ENCODE results near the gene ANTXR1.

ANTXR1 gene

DNA sequence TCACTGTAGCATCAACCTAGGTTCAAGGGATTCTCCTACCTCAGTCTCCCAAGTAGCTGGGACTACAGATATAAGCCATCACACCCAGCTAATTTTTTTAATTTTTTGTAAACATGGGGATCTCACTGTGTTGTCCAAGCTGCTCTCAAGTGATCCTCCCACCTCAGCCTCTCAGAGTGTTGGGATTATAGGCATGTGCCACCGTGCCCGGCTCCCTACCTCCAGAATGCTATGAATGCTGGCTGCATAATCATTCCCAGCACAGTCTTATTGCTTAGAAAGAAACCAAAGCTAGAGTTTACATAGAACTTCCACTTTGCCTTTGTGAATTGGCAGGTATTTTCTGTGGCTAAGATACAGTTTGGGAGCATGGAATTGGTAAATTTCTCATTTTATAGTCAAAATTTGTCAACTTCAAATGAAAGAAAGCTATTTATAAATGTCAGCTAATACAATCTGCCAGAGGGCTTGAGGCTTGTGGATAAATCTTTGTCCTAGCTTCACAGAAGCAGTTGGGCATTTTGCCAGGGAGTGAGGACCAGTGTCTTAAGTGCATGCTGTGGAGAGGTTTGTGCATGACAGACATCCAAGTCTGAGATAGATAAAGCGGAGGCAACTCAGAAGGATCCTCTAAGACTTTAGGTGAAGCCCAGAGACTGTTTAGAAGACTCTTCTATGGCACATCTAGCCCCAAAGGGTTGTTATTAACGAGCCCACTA is 175.4 kb downstream of the ANTXR1 start:
- DNase-seq: no peak

DNA sequence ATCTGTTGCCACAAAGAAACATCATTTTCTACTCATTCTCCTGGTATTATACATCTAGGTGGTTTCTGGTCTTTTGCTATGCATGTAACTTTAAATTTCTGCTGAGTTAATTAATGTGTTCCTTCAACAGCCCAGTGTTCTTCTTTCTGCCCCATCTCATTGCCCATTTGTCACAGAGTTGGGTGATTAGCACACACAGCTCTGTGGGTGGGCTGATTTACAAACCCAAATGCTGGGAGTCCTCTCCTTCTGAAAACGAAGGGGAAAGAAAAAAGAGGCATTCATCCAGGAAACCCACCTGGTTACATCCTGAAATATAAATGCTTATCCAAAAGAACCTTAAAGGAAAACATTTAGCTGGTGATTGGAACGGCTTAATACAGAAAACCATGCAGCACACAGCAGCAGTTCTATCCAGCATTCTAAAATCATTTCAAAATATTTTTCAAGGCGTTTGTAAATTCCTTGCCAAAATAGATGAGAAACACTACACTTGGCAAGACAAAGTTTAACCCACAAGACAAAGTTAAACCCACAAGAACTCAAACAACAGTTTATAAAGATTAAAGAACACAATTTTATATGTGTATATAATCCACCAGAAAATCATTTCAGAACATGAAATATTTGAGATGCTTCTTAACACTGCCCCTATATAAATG is 177.9 kb downstream of the ANTXR1 start:
- no peak for DNase-seq

DNA sequence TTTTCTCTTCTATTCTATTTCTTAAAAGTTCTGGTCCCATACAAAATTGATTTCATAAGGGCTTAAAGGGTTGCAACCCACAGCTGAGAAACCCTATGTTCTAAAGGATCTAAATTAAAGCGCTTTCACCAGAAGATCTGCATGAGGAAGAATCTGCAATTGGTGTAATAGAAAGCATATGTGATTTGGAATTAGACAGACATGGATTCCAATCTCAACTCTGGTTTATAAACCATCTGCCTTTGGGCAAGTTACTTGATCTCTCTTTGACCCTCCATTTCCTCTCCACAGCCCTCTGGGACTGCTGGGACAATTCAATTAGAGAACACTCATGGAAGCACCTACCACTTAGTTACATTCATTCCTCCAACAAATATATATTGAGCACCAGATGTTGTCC is 178.7 kb downstream of the ANTXR1 start:
- DNase-seq: no peak

DNA sequence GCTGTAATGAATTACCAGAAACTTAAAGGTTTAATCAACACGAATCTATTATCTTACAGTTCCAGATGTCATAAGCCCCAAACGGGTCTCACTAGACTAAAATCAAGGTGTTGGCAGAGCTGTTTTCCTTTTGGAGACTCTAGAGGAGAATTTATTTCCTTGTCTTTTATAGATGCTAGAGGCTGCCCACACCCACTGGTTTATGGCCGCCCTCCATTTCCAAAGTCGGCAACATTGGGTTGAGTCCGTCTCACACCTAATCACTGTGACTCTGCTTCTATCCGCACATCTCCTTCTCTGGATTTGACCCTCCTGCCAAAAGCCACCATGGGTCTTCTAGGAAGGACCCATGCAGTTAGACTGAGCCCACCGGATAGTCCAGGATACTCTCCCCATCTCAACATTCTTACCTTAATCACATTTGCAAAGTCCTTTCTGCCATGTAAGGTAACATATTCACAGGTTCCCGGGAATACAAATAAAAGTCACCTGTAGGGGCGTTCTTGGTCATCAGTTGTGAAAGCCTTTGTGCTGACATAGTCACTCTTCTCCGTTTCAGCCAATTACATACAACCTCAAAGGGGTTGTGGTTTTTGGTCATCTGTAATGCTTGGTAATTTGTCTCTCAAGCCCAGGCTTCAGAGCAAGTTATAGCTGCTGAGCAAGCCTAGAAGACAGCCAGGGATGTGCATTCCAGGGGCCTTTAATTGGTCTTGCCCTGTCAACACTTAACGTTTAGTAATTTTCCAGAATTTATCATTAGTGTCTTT is 179.4 kb downstream of the ANTXR1 start:
- DNase-seq: no peak

DNA sequence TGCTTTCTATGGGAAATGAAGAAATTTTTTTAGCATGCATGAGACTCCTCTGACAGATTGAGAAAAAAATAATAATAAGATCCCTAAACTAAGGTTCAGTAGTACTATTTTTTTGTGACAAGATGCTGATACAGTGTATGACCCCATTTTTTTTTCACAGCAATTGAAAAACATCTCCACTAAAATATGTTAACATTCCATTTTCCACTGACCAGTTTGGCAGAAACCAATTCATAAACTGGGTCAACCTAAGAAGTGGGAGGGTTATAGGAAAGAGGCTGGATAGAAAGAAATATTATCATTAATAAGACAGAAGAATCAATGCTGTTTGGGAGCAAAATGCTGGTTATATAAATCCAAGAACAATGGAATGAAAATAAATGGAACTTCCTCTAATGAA is 182.7 kb downstream of the ANTXR1 start:
- no peak for DNase-seq

DNA sequence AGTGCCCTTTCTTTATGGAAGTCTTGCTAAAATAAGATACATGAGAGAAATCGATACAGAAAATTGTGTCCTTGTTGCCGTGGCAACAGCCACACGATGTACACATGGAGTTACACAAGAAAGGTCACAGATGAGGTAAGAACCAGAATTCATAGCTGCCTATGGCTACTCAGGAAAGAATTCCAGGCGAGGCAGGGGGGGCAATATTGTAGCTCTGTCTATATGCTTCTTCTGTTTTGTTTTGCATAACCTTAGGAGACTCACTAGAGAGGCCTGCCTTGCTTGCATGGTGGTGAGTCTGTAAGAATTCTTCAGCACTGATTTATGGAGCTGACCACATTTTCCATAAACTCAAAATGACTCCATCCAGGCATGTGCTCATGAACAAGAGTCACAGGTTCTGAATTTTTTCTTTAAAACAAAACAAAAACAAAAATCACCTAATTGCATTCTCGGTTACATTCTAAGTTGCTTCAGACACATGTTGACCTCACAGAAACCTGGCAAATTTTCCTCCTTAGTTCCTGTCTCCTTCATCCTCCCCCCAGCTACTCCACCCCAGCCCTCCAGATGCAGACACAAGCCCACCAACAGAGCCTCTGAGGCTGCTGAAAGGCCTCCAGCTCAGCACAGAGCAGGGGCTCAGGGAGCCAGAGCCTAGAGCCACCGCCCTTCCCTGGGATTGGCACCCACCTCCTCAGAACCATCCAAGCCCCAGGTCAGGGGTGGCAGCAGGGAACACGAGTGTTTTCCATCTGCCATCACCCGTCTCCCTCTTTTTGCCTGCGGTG is 183.5 kb downstream of the ANTXR1 start:
- no peak for DNase-seq

DNA sequence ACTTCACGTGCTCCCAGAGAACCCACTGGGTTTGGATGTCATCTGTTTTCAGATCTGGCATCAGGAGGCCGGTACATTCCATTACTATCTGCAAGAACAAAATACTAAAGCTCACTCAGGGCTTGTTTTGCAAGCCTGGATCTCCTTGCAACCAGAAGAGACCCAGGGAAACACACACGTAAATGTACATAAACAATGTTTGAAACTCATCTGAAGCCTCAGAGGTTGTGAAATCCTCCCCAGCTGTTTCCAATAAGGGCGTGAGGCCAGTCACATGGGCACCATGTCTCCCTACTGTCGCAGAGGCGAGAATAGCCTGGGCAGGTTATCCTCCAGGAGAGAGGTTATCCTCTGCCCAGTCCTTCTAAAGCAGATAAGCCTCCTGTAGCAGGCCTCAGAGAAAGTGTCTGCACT is 187.1 kb downstream of the ANTXR1 start:
- no peak for DNase-seq

DNA sequence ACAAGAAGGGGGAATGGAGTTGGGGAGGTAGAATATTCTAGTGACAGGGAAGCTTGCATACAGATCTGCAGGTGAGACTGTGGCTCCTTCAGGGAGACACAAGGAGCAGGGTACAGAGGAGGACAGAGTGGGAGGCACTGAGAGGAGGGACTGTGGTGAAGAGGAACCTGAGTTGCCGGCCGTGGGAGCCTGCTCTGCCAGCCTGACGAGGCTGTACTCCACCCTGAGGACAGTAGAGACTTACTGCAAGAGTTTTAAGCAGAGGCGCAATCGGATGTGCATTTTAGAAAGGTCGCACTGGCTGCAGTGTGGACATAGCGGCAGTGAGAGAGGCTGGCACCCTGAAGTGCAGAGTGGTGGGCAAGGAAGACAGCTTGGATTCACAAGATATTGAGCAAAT is 188.3 kb downstream of the ANTXR1 start:
- no peak for DNase-seq

DNA sequence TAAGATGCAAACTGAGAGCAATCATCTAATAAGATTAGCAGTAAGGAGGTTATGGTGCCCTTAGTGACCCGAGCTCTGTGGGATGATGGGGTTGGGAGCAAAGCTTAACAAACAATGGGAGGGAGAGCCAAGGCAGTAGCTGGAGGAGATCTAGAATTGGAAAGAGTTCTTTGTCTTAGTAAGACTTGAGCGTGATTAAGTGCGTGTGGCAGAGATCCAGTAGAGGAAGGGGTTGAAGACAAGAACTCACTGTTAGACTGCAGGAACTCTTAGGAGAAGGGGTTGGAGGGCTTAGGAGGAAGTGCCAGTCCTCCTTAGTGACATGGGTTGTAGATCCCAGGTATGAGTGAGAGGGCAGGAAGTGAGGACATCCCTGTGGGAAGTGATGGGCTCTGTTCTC is 189.3 kb downstream of the ANTXR1 start:
- DNase-seq: no peak

DNA sequence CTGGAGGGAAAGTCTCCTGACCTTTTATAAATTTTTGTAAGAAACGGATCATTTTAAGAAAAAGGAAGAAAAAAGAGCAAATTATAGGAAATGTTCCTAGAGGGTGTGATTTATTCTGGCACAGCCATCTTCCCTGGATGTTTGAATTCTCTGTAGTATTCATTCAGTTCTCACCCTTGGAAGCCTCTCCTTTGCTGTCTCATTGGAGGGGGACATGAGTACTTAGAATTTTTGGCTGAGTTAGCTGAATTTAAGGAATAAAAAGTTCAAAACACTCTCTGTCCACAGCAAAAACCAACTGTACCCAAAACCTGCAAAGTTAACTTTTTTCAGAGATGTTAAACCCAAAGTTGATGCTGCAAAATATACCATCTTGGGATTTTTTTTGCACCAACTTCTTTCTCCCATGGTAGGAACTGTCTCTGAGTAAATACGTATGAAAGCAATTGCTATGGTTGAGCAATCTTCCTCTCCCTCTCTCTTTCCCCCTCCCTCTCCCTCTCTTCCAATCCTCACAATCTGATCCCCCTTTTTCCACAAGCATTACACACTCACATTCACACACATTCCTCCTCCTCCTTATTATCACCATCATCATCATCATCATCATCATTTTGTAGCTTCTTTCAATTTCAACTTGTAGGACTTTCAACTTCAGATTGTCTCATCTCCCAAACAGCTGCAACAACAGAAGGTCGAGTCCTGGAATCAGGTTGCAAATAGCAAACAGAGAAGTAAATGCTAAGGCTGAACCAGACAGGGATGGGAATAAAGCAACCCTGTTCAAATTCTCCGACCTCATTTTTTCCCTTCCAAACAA is 190.4 kb downstream of the ANTXR1 start:
- DNase-seq: no peak

DNA sequence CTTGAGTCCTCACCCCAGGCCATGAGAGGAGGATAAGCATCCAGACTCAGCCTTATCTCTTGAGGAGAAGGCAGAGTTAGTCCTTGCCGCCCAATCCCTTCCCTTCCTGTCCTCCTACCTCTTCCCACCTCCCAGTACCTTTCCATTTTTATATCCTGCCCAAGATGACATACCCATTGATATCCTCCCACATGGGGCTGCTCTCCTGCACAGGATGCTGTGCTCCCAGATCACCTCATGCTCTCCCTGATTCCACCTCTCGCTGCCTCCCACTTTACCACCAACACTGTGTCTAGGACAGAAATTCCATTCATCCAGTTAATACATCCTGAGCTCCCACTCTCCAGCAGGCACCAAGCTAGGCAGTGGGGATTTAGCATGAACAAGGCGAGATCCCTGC is 191.7 kb downstream of the ANTXR1 start:
- no peak for DNase-seq

DNA sequence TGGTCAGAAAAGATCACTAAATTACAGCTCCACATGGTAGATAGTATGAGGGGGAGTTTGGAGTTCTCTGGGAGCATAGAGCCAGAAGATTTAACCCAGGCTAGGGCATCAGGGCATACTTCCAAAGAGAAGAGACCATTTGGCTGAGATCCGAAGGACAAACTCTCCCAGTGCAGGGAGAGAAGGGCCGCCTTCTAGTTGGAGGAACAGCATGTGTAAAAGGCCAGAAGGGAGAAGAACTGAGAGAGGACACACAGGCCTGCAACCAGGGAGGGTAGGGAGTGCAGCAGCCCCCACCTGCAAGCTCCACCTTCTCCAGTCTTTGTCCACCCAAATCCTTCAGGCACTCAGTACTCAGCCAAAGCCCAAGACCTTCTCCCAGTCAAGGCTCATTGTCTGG is 192.1 kb downstream of the ANTXR1 start:
- no peak for DNase-seq

DNA sequence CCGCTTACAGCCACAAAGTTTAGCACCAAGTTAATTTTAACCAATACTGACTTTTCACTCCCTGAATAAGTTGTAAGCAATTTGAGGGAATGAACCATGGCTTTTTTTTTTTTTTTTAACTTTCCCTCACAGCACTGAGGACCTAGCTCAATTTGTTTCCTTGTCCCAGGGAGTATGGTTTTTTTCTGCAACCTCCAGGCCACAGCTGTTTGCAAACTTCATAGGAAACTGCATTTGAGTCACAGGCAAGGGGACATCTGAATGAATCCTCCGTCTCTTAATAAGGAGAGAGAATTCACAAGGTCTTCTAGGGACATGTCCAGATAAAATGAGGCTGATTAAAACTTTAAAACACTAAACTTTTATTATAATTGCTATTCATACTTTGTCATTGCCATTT is 192.5 kb downstream of the ANTXR1 start:
- DNase-seq: no peak

DNA sequence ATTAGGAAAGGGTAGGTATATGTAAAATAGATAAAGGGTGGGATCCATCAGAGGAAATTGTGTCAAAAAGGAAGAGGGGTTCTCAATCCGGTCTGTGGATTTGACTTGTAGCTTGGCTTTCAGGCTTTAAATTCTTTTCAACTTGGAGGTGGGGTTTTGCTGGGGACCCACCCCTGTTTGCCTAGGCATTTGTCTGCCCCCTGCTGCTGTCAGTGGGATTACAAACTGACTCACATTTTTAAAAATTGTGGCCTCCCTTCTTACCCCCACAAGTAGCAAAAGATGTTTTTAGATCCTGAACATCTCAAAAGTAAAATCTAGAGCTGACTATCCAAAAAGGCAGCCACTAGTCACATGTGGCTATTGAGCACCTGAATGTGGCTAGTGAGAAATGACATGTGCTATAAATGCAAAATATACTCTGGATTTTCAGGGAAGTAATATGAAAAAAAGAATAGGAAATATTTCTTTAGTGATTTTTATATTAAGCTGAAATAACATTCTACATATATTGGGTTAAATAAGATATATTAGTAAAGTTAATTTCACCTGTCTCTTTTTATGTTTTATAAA is 195.1 kb downstream of the ANTXR1 start:
- no peak for DNase-seq

DNA sequence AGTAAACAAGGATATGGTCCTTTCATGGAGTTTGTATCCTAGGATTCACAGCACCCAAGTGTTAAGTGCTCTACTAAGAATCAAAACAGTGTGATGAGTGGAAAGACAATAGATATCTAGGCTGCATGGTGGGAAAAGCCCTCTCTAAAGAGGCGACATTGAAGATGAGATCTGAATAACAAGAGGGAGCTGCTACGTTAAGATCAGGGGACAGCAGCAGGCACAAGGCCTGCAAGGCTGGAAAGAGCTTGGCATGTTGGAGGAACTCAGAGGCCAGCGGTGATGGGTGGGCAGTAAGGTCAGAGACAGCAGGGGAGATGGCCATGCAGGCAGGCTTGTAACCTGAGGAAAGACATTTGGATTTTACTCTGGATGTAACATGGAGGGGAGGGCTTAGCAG is 196.5 kb downstream of the ANTXR1 start:
- DNase-seq: no peak

DNA sequence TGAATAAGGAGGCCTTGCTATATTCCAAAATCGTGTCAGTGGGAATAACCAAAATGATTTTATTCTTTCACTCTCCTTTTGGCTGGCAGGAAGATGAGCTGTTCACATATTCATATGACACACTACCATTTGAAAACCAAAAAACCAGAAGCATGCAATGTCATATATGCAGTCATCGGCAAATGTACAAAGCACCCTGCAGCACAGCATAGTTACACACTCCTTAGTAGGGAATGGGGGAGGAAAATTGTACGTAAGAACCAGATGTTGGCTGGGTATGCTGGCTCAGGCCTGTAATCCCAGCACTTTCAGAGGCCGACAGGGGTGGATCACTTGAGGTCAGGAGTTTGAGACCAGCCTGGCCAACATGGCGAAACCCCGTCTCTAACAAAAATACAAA is 197.4 kb downstream of the ANTXR1 start:
- DNase-seq: no peak

DNA sequence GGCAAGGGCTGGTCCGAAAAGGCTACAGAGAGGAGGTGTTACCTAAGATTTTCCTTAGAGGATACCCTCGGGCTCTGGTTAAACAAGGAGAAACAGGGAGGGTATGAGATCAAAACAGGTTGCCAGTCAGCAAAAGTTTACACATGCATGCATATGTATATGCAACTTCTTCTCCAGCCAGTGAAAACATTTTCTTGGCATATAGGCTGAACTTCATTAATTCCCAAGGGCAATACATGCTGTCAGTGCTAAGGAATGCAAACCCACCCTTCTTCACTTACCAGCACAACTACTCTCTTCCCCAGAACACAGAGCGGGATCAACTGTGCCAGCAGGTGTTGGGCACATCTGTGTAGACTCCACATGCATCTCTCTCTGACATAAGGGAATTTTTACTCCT is 198.1 kb downstream of the ANTXR1 start:
- DNase-seq: no peak

DNA sequence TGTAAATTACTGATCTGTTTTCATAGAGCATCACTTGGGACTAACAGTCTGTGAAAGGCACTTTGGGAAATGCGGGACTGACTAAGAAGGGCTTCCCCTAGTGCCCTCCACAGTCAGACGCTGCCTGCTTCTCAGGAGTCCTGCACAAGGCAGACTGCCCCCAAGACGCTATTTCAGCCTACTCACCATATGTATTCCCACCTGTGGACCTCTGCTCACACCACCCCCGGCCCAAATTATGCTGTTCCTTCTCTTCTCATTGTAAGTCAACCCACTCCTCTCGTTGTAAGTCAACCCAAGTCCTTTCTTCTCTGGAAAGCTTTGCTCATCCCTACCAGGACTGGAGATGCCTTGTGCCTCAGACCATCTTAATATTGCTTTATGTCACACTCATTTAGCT is 198.7 kb downstream of the ANTXR1 start:
- DNase-seq: no peak

DNA sequence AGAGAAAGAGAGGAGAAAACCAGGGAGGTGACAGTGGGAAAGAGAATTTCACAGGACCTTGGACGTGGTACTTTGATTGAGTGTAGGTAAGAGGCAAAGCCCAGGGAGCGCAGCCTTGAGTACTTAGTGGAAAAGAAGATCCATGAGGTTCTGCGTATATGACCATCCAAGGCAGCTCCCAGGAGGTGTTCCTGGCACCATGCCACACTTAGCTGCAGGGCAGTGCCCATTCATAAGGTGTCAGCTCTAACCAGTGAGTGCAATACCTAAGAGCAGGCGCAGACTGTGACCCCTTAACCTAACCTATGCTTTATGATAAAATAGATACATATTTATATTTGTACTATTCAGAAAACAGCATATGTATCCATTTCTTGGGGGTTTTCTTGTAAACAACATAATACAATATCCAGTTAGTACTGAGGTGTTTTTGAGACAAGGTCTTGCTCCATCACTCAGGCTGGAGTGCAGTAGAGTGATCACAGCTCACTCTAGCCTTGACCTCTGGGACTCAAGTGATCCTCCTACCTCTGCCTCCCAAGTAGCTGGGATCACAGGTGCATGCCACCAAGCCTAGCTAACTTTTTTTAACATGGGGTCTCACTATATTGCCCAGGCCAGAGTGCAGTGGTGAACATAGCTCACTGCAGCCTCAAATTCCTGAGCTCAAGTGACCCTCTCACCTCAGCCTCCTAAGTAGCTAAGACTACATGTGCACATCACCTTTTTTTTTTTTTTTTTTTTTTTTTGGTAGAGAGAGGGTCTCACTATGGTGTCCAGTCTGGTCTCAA is 199.5 kb downstream of the ANTXR1 start:
- DNase-seq: no peak

DNA sequence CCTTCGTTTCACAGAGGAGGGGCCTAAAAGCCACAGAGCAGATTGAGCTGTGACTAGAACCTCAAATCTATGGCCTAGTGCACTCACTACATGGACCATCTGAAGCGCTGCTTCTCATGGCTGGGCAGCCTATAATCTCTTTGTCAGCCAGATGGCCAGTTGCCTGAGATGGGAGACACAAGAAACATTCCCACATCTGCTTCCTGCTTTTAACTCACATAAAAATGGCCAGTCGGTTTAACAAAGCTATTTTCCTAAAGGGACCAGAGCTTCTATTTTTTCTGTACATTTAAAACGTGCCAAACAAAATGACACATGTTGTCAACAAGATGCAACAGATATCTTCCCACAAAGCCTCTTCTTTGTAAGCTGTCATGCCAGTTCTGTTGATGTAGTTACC is 200.2 kb downstream of the ANTXR1 start:
- no peak for DNase-seq

DNA sequence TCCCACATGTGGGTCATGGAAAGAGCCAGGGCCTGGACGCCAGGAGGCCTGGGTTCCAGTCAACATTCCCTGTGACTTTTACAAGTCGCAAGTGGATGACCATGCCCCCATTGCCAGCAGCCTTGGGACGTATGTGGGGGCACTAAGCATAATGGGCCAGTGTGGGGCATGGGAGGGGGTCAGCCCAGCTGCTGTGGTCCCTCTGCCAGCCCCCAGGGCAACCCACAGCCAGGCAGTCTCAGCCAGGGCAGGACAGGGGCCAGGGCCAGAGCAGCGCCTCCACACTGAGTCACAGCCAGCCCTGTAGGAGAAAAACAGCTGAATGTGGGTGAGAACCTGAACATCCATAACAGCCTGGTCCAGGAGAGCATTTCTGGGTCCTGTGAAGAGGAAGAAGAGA is 200.8 kb downstream of the ANTXR1 start:
- no peak for DNase-seq

Measured in activated CD4-positive, alpha-beta T cell treated with anti-CD3 and anti-CD28 coated beads for 48 hours (primary cell).